ENCODE data around the gene ATXN1.

The ATXN1 gene

DNA sequence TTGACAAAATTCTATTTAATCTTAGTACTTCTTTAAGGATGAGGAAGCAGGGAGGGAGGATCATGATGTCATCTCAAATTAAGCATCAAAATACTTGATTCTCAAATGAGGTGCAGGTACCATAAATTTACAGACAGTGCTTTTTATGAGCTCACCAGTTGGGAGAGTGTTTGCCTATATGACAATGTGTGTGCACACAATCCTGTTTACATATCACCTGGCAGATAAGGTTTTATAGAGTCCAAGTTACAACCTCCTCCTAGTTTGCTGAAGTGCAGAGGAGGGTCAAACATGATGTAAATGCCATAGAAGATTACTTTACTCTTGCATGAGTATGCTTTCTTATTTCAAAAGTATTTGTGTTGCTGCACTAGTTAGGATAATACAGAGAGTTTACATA lies 6.4 kb downstream of the ATXN1 start:
- no peak for DNase-seq (ENCODE audit: low spot score)
- TF ChIP-seq, protein P1, sequence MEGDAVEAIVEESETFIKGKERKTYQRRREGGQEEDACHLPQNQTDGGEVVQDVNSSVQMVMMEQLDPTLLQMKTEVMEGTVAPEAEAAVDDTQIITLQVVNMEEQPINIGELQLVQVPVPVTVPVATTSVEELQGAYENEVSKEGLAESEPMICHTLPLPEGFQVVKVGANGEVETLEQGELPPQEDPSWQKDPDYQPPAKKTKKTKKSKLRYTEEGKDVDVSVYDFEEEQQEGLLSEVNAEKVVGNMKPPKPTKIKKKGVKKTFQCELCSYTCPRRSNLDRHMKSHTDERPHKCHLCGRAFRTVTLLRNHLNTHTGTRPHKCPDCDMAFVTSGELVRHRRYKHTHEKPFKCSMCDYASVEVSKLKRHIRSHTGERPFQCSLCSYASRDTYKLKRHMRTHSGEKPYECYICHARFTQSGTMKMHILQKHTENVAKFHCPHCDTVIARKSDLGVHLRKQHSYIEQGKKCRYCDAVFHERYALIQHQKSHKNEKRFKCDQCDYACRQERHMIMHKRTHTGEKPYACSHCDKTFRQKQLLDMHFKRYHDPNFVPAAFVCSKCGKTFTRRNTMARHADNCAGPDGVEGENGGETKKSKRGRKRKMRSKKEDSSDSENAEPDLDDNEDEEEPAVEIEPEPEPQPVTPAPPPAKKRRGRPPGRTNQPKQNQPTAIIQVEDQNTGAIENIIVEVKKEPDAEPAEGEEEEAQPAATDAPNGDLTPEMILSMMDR (IDR thresholded peaks at IDR 0.05; ENCODE audit: extremely low read depth, missing control alignments), result no peak

DNA sequence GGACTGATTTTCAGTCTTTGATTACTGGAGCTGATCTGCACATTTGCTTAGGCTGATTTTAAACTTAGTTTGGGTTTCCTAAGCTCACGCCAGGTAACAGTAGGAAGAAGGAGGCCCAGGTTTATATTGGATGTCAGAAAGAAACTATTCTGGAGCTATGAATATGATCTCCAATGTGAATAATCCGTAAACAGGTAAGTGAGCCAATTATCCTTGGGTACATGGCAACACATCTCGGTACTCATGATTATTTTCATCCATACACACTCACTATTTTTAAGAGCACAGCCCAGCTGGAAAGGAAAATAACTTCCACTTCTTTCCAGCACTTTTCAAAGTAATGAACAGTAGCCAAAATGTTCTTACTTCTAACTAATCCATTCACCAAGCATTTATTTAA lies 7.0 kb downstream of the ATXN1 start:
- TF ChIP-seq, protein P1 (IDR thresholded peaks at IDR 0.05; ENCODE audit: extremely low read depth, missing control alignments), result no peak

DNA sequence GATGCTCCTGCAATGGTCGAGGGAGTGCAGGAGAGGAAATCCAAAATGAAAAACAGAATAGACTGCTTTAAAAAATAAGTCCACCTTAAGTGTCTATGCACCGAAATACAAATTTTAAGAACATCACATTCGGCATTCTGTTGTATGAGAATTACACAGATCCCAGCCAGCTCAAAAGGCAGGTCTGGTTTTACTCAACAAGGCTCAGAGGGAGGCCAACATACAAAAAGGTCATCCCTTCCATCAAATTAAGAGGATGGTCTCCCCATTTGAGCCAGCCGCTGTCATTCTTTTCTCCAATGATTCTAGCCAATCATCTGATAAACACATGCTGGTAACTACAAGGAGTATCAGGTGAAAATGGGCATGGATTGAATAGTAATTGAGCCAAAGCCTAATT lies 7.9 kb downstream of the ATXN1 start:
- no peak for DNase-seq (ENCODE audit: low spot score)
- TF ChIP-seq, protein P1 (IDR thresholded peaks at IDR 0.05; ENCODE audit: extremely low read depth, missing control alignments), result no peak

More for the DNA sequence above, 7.0 kb downstream of the ATXN1 start:
- no peak for DNase-seq (ENCODE audit: low spot score)

DNA sequence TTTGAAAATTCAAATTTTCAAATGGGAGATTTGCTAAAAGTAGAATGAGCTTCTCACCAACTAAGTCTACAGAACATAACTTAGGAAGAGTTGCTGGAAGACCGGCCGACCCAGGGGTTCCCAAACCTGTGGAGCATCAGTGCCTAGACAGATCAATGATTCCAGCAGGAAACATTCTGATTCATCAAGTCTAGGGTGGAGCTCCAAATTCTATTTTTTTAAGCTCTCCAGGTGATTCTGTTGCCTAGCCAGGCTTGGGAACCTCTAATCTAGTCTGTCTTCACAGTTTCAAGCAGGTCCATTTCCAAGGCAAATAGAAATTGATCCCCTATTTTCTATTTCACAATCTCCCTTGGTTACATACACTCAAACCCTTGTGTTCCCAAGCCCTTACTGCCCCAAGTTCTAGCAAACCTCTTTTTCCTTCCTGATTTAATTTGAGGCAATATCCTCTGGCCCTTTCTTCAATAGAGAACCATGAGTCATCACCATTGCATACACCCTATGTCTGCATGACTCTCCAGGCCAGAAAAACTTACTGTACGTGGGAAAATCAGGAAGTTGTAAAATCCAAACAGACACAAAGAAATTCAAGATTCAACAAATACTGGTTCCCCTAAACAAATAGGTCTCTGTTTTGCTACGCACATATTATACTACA lies 8.9 kb downstream of the ATXN1 start:
- DNase-seq (ENCODE audit: low spot score), result no peak
- TF ChIP-seq, protein P1 (IDR thresholded peaks at IDR 0.05; ENCODE audit: extremely low read depth, missing control alignments), result no peak

DNA sequence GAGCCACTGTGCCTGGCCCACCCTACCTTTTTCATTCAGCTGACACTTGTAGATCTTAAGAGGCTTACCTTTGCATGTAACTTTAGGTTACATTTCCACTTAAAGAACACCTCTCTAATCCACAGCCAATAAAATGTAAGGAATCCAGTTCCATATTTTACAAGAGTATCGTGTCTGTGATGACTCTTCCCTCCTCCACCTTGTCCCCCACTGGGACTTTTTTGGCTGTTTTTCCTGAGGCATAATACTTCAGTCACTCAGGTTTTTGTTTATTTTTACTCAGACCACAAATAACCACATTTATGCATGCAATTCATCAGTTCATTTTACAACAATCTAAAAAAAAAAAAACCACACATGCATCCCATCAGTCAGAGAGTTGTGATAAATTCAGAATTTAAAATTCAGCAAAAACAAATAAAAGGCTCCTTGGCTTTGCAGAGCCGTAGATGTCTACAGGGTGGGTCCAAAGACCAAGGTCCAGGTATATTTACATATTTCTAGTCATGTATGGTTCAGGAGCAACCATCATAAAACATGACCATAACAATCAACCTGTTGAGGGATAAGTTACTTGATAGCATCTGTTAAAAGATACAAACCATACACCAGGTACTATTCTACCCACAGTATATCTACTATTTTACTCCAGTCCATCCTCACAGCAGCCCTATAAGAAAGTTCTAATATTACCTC lies 9.9 kb downstream of the ATXN1 start:
- no peak for DNase-seq (ENCODE audit: low spot score)
- TF ChIP-seq, protein P1 (IDR thresholded peaks at IDR 0.05; ENCODE audit: extremely low read depth, missing control alignments), result no peak

DNA sequence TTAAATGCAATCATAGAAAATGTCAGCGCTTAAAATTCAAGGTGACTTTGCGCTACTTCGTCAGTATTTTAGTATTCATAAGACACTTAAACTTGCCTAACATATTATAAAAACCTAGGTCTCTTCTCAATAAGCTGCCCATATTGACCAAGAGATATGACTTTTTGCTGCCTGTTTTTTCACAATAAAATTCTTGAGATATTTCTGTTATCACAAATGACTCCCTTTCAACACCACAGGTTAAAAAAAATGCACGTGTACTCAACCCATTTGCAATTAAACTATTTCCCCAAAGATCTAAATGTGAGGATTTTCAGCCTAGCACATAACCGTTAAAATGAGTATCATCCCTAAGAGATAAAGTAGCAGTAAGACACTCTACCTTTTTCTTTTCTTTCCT lies 10.7 kb downstream of the ATXN1 start:
- no peak for DNase-seq (ENCODE audit: low spot score)
- TF ChIP-seq, protein P1 (IDR thresholded peaks at IDR 0.05; ENCODE audit: extremely low read depth, missing control alignments), result no peak
